ENCODE results near the gene MT1H.
"Not testable (repeated sequence)": the region's sequence is repeated elsewhere in the genome, so short reads cannot be mapped to it uniquely, and the experiment has no call there.

Gene MT1H

DNA sequence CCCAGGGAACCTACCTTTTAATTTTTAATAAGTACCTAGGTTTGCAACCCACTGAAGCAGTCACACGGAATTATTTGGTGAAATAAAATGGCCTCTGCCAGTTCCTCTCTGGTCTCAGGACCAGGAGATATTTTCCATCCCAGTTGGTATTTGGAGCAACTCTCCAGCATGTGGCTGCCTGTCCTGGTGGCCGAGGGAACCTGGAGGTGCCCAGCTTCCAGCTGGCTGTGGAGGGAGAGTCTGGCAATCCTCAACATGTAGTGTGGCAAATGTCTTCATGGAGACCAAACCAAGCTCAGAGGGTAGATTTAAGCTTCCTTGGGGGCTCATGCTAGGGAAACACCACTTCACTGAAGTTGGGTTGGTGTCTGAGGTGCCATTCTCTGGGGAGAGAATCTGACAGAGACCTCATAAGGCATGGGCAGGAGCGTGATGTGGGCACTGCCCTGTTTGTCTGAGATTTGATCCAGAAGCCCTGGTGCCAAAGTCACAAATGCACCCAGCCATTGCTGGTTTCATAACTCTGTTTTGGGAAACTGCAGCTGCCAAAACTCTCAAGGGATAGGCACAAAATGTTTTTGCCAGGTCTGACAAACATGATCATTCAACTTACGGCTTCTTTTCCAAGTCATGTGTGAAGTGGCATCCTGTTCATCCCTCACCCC, 15.4 kb downstream of the MT1H start:
- DNase-seq = no peak

DNA sequence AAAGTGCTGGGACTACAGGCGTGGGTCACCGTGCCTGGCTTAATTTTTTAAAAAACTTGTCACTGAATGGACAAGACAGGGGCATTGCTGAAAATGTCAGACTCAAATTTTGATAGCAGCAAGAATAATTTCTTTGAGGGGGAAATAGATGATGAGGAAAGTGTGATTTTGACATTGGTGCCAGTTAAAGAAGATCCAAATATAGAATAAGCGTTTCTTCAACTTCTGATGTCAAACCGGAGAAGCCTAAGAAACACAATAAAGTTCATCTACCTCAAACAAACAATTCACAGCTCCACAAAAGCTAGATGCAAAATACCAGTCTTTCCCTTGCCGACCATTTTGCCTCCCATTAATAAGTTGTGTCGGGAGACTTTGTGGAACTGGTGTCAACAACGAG, 17.1 kb downstream of the MT1H start:
- DNase-seq = no peak

DNA sequence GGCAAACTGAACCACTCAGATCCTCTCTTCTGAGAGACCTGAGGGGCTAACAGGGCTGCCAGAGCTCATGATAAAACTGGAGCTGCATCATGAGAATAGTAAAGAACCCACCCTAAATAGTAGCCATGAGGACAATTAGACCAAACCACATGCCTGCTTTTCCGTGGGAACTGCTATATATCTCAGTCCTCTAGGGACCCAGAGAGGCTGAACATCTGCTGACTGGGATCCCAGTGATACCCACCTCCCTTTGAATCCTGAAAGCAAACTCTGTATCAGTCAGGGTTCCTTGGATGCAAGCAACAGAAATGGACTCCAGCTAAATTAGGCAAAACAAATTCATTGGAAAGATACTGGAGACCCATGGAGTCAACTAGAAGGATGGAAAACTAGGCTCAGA, 19.1 kb downstream of the MT1H start:
- DNase-seq = no peak

DNA sequence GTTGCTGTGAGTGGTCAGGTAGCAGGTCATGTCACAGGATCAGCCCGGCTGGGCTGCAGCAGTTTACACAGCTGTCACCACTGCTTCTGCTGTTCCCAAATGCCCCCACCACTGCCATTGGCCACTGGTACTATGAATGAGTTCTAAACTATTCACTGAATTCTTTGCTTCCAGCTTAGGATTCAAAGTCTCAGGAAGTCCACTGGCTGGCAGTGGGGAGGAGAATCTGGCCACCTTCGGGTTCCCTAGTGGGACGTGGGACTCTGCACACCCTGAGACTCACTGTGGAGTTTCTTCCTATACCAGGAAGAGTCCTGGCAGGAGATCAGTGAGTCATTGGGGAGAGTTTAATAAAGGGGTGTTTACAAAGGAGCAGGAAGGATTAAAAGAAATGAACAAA, 19.6 kb downstream of the MT1H start:
- no peak for DNase-seq

DNA sequence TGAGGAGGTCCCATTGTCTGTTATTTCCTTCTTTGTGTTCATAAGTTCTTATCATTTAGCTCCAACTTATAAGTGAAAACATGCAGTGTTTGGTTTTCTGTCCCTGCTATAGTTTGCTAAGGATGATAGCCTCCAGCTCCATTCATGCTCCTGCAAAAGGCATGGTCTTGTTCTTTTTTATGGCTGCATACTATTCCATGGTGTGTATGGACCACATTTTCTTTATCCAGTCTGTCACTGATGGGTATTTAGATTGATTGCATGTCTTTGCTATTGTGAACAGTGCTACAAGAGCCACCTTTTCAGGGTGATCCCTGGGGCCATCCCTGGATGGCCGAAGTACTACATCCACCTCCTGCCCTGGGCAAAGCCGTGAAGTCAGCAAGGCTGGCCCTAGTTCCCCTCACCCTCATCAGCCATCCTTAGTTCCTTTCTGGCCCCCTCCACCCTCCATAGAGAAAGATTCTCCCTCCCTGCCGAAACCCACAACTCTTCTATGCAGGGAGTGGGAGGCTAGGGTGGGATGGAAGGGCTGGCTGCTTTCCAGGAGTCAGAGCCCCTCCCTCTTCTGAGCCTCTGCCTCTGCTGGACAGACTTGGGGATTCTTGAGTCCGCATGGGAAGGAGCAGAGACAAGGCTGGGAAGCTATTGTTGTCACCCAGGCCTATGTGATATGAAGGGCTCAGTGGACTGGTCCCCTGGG, 21.0 kb downstream of the MT1H start:
- DNase-seq = no peak

DNA sequence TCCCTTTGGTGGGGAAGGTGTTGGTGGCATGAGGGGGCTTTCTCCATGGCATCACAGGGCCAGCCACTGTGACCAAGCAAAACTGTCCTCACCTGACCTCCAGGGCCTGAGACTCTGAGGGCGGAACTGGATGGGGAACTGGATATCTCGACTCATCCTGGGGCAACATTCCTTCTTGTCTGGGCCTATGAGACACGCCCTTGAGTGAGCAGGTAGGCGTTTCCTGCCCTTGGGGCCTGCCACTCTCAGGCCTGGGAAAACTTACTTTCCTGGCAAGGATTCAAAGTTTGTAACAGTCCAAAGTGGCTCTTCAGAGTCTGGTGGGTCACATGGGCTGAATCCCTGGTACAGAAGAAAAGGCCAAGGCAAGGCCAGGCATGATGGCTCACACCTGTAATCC, 22.3 kb downstream of the MT1H start:
- no peak for DNase-seq

DNA sequence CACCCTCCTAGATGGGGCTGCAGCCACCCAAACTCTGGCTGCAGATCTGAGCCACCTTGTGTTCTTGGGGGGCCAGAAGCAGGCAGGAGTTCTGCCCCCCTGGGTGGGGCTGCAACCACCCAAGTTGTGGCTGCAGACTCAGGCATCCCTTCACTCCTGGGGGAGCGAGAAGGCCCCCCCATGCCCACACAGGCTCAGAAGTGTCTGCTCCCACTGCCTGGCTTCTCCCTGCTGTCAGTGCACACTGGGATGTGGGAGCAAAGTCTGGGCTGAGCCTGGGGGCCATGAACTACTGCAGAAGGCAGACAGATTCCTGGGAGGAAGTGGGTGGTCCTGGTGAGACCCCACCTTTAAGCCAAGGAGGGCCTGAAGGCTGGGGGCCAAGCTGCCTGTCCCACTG, 25.6 kb downstream of the MT1H start:
- no peak for DNase-seq

DNA sequence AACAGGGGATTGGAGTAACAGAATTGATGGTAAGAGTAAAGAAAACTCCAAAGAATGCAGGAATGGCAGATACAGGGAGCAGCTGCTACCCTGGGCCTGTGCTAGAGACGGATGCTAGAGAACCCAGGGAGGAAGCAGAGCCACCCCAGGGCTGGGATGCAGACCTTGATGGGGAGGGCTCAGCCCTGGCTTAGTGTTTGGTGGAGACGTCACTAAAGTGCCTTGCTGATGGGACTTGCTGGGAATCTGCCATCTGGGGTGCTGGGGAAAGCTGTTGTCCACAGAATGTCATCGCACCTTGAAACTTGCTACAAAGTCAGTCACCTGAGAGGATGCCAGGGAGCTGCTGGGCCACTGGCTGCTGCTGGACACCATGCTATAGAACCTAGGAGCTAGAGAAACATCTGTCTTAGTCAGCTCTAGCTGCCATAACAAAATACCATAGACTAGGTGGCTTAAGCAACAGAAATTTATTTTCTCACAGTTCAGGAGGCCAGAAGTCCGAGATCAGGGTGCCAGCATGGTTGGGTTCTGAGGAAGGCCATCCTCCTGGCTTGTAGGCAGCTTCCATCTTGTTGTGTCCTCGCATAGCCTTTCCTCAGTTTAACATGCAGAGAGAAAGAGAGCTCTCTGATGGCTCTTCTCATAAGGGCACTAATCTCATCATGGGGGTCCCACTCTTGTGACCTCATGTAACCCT, 28.0 kb downstream of the MT1H start:
- DNase-seq = no peak

DNA sequence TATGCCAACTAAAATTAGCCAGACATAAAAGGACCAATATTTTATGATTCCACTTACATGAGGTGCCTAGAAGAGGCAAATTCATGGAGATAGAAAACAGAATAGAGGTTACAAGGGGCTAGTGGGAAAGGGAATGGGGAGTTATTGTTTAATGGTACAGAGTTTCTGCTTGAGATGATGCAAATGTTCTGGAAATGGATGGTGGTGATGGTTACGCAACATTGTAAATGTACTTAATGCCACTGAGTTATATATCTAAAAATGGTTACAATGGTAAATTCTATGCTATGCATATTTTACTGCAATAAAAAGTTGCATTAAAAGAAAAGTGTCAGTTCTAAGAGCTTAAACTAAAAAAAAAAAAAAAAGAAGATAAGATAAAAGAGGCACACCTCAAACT, 30.6 kb downstream of the MT1H start:
- no peak for DNase-seq

DNA sequence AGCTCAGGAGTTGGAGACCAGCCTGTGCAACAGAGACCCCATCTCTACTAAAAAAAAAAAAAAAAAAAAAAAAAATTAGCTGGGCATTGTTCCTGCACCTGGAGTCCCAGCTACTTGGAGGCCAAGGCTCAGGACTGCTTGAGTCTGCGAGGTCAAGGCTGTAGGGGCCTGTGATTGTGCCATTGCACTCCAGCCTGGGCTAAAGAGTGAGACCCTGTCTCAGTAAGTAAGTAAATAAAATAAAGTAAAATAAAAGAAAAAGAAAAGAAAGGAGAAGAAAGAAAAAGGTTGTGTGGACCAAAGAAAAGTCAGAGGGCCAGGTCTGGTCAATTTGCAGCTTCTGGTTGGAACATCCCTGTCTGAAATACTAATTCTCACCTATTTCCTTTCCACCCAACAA, 31.0 kb downstream of the MT1H start:
- no peak for DNase-seq

DNA sequence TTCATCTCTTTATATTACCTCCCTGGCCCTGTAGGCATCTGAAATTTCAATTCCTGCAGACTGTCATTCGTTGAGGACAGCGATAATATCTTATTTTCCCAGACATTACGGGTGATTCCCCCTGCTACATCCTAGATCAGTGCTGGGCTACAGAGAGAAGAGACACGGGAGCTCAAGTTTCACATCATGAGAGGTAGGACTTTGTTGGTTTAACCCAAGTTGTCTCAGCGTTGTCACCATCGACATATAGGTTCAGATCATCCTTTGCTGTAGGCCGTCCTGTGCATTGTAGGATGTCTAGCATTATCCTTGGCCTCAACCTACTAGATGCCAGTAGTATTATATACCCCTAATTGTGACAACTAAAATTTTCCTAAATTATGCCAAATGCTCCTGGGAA, 31.9 kb downstream of the MT1H start:
- no peak for DNase-seq

DNA sequence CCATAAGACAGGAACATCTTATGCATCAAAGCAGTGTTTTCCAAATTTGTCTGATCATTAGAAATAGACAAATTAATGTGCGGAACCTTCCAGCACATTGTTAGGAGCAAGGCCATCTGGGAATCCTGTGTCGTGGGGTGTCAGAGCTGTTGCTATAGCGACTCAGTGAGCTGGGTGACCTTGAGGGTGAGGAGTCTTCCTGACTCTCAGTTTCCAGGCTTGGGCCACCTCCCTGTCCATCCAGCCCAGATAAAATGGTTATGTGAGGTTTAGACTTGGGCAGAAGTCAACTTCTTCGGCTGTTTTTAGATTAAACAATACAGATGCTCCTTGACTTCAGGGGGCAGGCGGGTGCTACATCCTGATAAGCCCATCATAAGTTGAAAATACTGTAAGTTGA, 33.2 kb downstream of the MT1H start:
- DNase-seq = no peak

DNA sequence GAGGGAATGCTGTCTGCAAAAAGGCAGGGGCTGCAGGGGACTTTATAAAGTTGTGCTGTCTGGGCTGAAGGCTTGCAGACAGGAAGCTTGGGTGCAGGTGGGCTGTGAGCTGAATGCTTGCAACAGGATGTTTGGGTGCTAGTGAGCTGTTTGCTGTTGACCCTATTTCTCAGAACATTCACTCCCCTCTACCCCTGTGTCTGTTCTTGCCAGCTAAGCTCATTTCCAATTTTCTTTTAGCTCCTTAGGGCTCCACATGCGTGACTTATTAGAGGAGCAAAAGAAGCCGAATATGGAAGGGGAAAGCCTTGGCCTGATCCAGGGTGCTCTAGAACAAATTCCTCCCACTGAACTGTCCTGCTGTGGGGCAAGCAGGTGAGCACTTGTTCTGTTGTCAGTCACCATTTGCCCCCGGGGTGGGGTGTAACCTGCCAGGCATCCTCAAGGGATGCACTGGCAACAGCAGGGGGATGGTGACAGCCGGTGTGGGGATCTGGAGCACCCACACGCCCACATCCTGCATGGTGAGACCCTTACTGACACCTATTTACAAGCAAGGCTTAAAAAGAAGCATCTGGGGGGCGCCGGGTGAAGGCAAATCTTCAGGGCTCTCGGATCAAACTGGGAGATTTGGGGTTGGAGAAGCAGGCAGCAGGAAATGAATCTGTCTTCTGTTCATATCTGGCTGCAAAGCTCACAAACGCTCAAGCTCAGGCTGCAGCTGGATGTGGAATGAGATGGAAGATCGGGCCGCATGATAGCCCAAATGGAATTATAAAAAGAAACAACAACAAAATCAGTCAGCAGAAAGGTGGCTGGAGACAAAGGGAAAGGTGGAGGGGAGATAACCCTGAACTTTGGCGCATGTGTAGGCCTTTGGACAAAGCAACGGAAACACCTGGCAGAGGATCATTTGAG, 39.2 kb downstream of the MT1H start:
- DNase-seq = peak; percentile 29

DNA sequence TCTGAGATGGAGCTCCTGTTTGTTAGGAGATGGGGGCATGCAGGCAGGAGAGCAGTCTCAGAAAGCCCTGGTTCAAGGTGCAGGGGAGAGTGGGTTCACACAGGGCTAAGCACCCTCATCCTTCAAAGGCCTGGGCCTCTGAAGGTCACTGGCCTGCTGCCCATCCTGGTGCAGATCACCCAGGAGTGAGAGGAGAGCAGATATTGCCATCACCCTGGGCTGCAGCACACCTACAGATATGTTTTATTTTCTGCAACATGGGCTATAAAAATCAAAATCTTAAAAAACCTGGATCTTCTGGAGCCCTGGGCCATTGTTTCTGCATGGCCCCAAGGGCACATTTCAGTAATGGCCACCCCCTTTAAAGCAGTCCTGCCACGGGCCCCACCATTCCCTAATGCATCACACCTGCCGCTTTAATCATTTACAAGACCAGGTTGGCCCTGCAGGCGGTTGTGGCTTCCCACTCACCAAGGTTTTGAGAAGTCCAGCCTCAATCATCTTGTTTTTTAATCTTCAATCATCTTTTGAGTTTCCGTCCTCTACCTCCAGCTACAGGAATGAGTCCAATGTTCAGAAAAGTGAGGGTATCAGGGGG, 39.9 kb downstream of the MT1H start:
- no peak for DNase-seq

DNA sequence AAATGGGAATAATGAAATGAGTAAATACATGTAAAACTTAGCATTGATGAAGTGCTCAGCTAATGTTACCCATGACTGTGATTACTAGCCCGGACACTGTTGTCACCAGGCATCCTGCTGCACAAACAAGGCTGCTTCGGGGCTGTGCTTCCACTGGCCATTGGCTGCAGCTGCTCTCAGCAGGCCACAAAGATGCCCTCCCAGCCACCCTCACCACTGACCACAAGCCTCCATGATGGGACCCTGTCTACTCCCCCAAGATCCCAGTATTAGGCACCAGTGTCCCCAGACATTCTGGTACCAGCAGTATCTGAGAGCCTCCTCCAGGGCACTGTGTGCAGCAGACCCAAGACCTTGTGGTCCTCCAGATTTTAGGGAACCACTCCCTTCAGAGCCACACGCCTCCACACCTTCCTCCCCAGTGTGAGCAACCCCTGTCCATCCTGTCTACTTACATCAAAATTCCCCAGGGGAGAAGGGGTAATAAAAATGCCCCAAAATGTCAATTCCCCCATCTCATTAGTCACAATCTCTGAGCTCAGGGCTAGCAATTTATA, 40.6 kb downstream of the MT1H start:
- no peak for DNase-seq

DNA sequence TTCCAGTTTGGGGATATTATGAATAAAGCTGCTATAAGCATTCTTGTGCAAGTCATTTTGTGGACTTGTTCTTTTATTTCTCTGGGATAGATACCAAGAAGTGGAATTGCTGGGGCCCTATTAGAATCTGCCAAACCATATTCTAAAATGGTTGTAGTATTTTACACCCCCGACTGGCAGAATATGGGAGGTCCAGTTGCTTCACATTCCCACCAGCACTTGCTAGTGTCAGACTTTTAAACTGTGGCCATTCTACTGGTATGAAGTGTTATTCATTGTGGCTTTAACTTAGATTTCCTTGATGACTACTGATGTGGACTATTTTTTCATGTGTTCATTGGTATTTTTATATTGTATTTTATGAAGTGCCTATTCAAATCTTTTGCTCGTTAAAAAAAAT, 42.2 kb downstream of the MT1H start:
- no peak for DNase-seq

DNA sequence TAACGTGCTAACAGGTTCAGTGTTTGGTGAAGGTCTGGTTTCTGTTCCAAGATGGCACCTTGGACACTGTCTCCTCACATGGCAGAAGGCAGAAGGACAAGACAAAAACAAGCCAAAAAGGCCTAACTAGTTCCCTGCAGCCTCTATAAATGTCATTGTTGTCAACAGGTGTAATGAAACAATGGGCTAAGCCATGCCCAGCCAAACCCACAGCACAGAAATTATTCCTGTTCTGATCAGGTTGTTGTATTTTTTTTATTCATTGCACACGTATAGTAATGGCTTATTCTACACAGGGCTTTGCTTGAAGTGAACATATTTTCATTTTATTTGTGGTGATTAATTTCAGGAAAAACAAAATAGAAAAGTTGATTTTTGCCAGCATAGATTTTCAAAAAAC, 44.2 kb downstream of the MT1H start:
- DNase-seq = no peak

DNA sequence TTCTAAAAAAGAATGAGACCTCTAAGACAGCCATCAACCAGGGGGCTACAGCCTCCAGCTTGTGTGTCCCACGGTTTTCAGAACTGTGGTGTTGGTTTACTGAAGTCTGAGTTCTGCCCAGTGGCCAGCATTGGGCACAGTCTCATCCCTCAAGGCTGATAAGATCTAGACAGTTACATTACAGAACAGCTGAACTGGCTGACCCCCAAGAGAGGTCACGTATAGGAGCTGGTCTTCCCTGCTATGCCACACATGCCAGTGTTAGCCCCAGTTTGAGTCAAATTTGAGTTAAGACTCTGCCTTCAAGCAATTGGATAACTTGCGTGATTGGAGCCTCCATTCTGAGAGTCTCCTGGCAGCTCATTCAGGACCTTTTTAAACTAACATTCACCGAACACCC, 45.5 kb downstream of the MT1H start:
- DNase-seq = no peak

DNA sequence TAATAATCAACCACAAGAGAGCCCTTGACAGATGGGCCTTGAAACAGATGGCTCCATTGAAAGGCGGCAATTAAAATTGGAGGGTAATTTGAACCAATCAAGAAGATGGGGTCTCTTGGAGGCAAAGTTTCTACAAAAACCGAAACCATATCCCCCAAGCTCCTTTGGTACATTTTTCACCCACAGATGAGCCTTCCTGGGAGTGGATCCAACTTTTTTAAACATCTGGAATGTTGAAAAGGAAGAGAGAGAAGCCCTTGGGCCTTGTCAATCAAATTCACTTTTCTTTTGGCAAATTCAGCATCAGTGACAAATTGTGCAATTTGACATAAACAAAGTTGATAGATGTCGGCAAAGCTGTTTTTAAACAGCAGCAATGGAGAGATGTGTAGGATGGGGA, 47.1 kb downstream of the MT1H start:
- DNase-seq = no peak

DNA sequence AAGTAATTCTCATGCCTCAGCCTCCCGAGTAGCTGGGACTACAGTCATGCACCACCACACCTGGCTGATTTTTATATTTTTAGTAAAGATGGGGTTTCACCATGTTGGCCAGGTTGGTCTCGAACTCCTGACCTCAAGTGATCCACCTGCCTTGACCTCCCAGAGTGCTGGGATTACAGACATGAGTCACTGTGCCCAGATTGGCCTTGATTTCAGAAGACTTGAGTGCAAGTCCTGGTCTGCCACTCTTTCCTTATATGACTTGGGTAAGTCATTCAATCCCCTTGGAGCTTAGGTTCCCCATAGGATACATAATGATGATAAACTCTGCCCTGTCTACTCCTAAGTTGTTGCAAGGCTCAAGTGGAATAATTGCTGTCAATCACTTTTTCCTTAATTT, 47.9 kb downstream of the MT1H start:
- DNase-seq = not testable (repeated sequence)
